Mucosa of rectum (tissue), 2 donors: Measurements from ENCODE around the gene STRN4.
A peak's percentile ranks its signal among the peaks of the same experiment; 100 is the strongest.

ENCODE experiments used
- H3K27ac ChIP-seq, 2 donors: one replicate each; pipeline ENCODE4 v1.7.0; 2013; ENCODE audit warnings: inconsistent platforms in 2 of 2, low read depth in 2 of 2, low read length in 2 of 2
- H3K27me3 ChIP-seq, 2 donors: one replicate each; pipeline ENCODE4 v1.7.0; 2013; ENCODE audit warnings: low read length in 2 of 2; ENCODE audit not compliant: control insufficient read depth in 2 of 2, insufficient read depth in 2 of 2
- H3K36me3 ChIP-seq, 2 donors: one replicate each; pipeline ENCODE4 v1.7.0; 2013; ENCODE audit warnings: low read length in 2 of 2; ENCODE audit not compliant: control insufficient read depth in 2 of 2, insufficient read depth in 2 of 2
- H3K4me1 ChIP-seq, 2 donors: one replicate each; pipeline ENCODE4 v1.7.0; 2013; ENCODE audit warnings: low read length in 2 of 2, mild to moderate bottlenecking in 1 of 2; ENCODE audit not compliant: control insufficient read depth in 2 of 2, insufficient read depth in 2 of 2
- H3K4me3 ChIP-seq, 2 donors: one replicate each; pipeline ENCODE4 v1.7.0; 2013; ENCODE audit warnings: low read length in 2 of 2
- H3K9ac ChIP-seq, 2 donors: one replicate each; pipeline ENCODE4 v1.7.0; 2013; ENCODE audit warnings: low read length in 2 of 2, low read depth in 1 of 2, mild to moderate bottlenecking in 1 of 2
- H3K9me3 ChIP-seq, 2 donors: one replicate each; pipeline ENCODE4 v1.7.0; 2013; ENCODE audit warnings: low read length in 2 of 2; ENCODE audit not compliant: control insufficient read depth in 2 of 2
- donor health status: healthy.
- donor health status: Normal muscosa, but diverticular disease.

The STRN4 gene

GRCh38 chr19:46696866-46697203 is 49.4 kb downstream of the STRN4 start:
- no peaks in the 10 kb centered on the region for H3K9me3 ChIP-seq
- peaks cover 4 to 8% of the 10 kb centered on the region in 2 donors for H3K4me1 ChIP-seq
- H3K9ac ChIP-seq: peak overlapping the region in 1 of 2 donors; percentile 51
- peak overlapping the region in 1 of 2 donors; percentile 21 for H3K4me3 ChIP-seq
- H3K36me3 ChIP-seq: peaks cover 59 to 80% of the 10 kb centered on the region in 2 donors
- H3K27ac ChIP-seq: peak overlapping the region in 1 of 2 donors; percentile 59
- no peaks in the 10 kb centered on the region for H3K27me3 ChIP-seq

GRCh38 chr19:46696052-46696451 is 50.2 kb downstream of the STRN4 start:
- H3K27me3 ChIP-seq: no peaks in the 10 kb centered on the region
- peaks cover 61 to 82% of the 10 kb centered on the region in 2 donors for H3K36me3 ChIP-seq
- H3K27ac ChIP-seq: no peak overlapping the region
- H3K9me3 ChIP-seq: no peaks in the 10 kb centered on the region
- H3K4me3 ChIP-seq: no peak overlapping the region
- peaks cover 4 to 8% of the 10 kb centered on the region in 2 donors for H3K4me1 ChIP-seq
- no peak overlapping the region for H3K9ac ChIP-seq

GRCh38 chr19:46693760-46694159 is 52.5 kb downstream of the STRN4 start:
- Histone ChIP-seq H3K27me3 (no peaks in the 10 kb centered on the region), H3K9ac (no peak overlapping the region), H3K4me3 (no peak overlapping the region), H3K9me3 (no peaks in the 10 kb centered on the region), H3K4me1 (peaks cover 4 to 8% of the 10 kb centered on the region in 2 donors), H3K36me3 (peaks cover 59 to 81% of the 10 kb centered on the region in 2 donors), H3K27ac (no peak overlapping the region)

- H3K27ac ChIP-seq: no peak overlapping the region
- H3K4me3 ChIP-seq: no peak overlapping the region
- H3K9me3 ChIP-seq: no peaks in the 10 kb centered on the region
- no peaks in the 10 kb centered on the region for H3K27me3 ChIP-seq
- no peak overlapping the region for H3K9ac ChIP-seq
- peaks cover 4 to 8% of the 10 kb centered on the region in 2 donors for H3K4me1 ChIP-seq
- peaks cover 58 to 76% of the 10 kb centered on the region in 2 donors for H3K36me3 ChIP-seq
Observed at GRCh38 chr19:46692918-46693722, 53.1 kb downstream of the STRN4 start.

- Histone ChIP-seq H3K9ac (no peak overlapping the region), H3K4me3 (no peak overlapping the region), H3K36me3 (peaks cover 65 to 83% of the 10 kb centered on the region in 2 donors), H3K9me3 (no peaks in the 10 kb centered on the region), H3K4me1 (peaks cover 0 to 2% of the 10 kb centered on the region in 2 donors), H3K27ac (no peak overlapping the region), H3K27me3 (no peaks in the 10 kb centered on the region)
Observed at GRCh38 chr19:46691948-46692347, 54.3 kb downstream of the STRN4 start.

GRCh38 chr19:46691104-46691503 is 55.1 kb downstream of the STRN4 start:
- peaks cover 63 to 78% of the 10 kb centered on the region in 2 donors for H3K36me3 ChIP-seq
- no peaks in the 10 kb centered on the region for H3K27me3 ChIP-seq
- no peaks in the 10 kb centered on the region for H3K4me1 ChIP-seq
- H3K27ac ChIP-seq: no peak overlapping the region
- no peak overlapping the region for H3K9ac ChIP-seq
- H3K4me3 ChIP-seq: no peak overlapping the region
- no peaks in the 10 kb centered on the region for H3K9me3 ChIP-seq

GRCh38 chr19:46689358-46689757 is 56.9 kb downstream of the STRN4 start:
- peaks cover 58 to 80% of the 10 kb centered on the region in 2 donors for H3K36me3 ChIP-seq
- no peaks in the 10 kb centered on the region for H3K27me3 ChIP-seq
- H3K4me1 ChIP-seq: no peaks in the 10 kb centered on the region
- no peak overlapping the region for H3K27ac ChIP-seq
- no peaks in the 10 kb centered on the region for H3K9me3 ChIP-seq
- no peak overlapping the region for H3K9ac ChIP-seq
- no peak overlapping the region for H3K4me3 ChIP-seq

GRCh38 chr19:46687438-46688145 is 58.7 kb downstream of the STRN4 start:
- no peak overlapping the region for H3K27ac ChIP-seq

GRCh38 chr19:46685189-46685588 is 61.1 kb downstream of the STRN4 start:
- H3K27ac ChIP-seq: no peak overlapping the region
- H3K4me1 ChIP-seq: no peaks in the 10 kb centered on the region
- no peak overlapping the region for H3K9ac ChIP-seq
- H3K27me3 ChIP-seq: no peaks in the 10 kb centered on the region
- H3K4me3 ChIP-seq: no peak overlapping the region
- peaks cover 33 to 59% of the 10 kb centered on the region in 2 donors for H3K36me3 ChIP-seq
- no peaks in the 10 kb centered on the region for H3K9me3 ChIP-seq

More at GRCh38 chr19:46687438-46688145, 58.7 kb downstream of the STRN4 start:
- Histone ChIP-seq H3K36me3 (peaks cover 52 to 70% of the 10 kb centered on the region in 2 donors), H3K27me3 (no peaks in the 10 kb centered on the region), H3K9me3 (no peaks in the 10 kb centered on the region), H3K4me1 (no peaks in the 10 kb centered on the region), H3K9ac (no peak overlapping the region), H3K4me3 (no peak overlapping the region)

- H3K4me3 ChIP-seq: no peak overlapping the region
- no peak overlapping the region for H3K9ac ChIP-seq
- H3K27ac ChIP-seq: no peak overlapping the region
- peaks cover 0 to 3% of the 10 kb centered on the region in 2 donors for H3K4me1 ChIP-seq
- H3K9me3 ChIP-seq: no peaks in the 10 kb centered on the region
- no peaks in the 10 kb centered on the region for H3K27me3 ChIP-seq
- H3K36me3 ChIP-seq: peaks cover 45 to 69% of the 10 kb centered on the region in 2 donors
Observed at GRCh38 chr19:46678110-46678732, 68.0 kb downstream of the STRN4 start.
